GM06990 (cell line): ENCODE data around the gene UNC45B.
"Not testable (repeated sequence)": the region's sequence is repeated elsewhere in the genome, so short reads cannot be mapped to it uniquely, and the experiment has no call there.

Experiments used
- DNase-seq: peaks from one replicate; pipeline ENCODE4 v3.0.0-alpha.2; 2011; ENCODE audit not compliant: insufficient read length; ENCODE audit errors: extremely low read depth
- H3K27me3 ChIP-seq: replicated peaks from 2 replicates; pipeline ENCODE4 v1.6.0; 2011; ENCODE audit warnings: low read length; ENCODE audit not compliant: control insufficient read depth, insufficient read depth
- H3K36me3 ChIP-seq: 2 replicates; pipeline ENCODE4 v1.5.1; 2011; ENCODE audit warnings: low read length; ENCODE audit not compliant: control insufficient read depth, insufficient read depth
- H3K4me3 ChIP-seq: replicated peaks from 2 replicates; pipeline ENCODE4 v1.5.1; 2011; ENCODE audit warnings: low read depth, mild to moderate bottlenecking, control low read depth, low read length
- CTCF ChIP-seq: IDR thresholded peaks from 2 replicates; pipeline ENCODE4 v1.5.1; 2011; ENCODE audit warnings: low read length, control low read depth, mild to moderate bottlenecking, inconsistent platforms; ENCODE audit not compliant: insufficient read depth, poor library complexity, severe bottlenecking

The UNC45B gene

GRCh38 chr17:35188111-35188510 is 40.5 kb downstream of the UNC45B start:
- TF ChIP-seq CTCF = no peak
- Histone ChIP-seq H3K27me3 (no peaks in the 10 kb centered on the region), H3K36me3 (no peaks in the 10 kb centered on the region), H3K4me3 (no peak overlapping the region)
- no peak for DNase-seq

DNA sequence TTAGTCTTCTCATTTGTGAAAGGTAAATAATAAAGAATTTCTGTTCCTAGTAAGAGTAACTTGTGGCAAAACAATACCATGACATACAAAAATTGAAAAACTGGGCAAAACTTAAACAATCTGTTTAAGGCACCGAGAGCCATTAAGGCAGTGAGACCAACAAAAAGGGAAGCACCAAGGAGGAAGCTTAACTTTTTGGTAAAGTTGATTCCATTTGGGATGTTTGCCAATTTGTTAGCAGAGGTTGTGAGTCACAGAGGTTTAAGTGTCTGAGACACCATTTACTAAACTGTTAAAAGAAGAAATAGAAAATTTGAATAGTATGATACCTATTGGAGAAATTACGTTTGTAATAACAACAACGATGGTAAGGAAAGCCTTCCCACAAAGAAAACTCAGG is 41.7 kb downstream of the UNC45B start:
- no peaks in the 10 kb centered on the region for H3K27me3 ChIP-seq
- no peak overlapping the region for H3K4me3 ChIP-seq
- no peak for TF ChIP-seq CTCF
- no peak for DNase-seq
- no peaks in the 10 kb centered on the region for H3K36me3 ChIP-seq

GRCh38 chr17:35191001-35191695 is 43.5 kb downstream of the UNC45B start:
- no peak for TF ChIP-seq CTCF
- no peak for DNase-seq
- Histone ChIP-seq H3K27me3 (no peaks in the 10 kb centered on the region), H3K4me3 (no peak overlapping the region), H3K36me3 (no peaks in the 10 kb centered on the region)

DNA sequence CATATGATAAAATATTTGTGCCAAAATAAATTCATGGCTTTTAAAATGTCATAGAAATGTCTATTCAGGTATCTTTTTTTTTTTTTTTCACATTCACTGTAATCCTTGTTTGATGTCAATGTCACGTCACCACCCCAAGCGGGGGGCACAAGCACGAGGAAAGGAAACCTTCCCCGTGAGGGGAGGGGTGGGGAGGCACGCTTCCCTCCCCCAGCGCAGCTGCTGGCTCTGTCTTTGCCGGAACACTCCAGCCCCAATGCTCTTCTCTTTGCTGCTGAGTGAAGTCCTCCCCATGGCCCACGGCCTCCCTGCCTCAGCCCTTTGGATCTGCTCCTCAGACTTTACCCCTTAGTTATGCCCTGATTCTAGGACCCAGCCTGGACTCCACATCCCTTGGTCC is 45.1 kb downstream of the UNC45B start:
- no peaks in the 10 kb centered on the region for H3K36me3 ChIP-seq
- no peak for DNase-seq
- TF ChIP-seq CTCF = no peak
- H3K4me3 ChIP-seq = no peak overlapping the region
- H3K27me3 ChIP-seq = no peaks in the 10 kb centered on the region

GRCh38 chr17:35194001-35194400 is 46.4 kb downstream of the UNC45B start, which contains the start of gene SLC35G3:
Gene SLC35G3, minus strand, starts transcription at chr17:35194393. Its CDS starts 86 bp downstream, at chr17:35194307.
- not testable (repeated sequence) for H3K4me3 ChIP-seq, DNase-seq, H3K27me3 ChIP-seq

GRCh38 chr17:35195062-35195461 is 47.4 kb downstream of the UNC45B start:
- not testable (repeated sequence) for H3K4me3 ChIP-seq, DNase-seq, H3K27me3 ChIP-seq, H3K36me3 ChIP-seq

More at GRCh38 chr17:35194001-35194400, 46.4 kb downstream of the UNC45B start, which contains the start of gene SLC35G3:
- H3K36me3 ChIP-seq = not testable (repeated sequence)

DNA sequence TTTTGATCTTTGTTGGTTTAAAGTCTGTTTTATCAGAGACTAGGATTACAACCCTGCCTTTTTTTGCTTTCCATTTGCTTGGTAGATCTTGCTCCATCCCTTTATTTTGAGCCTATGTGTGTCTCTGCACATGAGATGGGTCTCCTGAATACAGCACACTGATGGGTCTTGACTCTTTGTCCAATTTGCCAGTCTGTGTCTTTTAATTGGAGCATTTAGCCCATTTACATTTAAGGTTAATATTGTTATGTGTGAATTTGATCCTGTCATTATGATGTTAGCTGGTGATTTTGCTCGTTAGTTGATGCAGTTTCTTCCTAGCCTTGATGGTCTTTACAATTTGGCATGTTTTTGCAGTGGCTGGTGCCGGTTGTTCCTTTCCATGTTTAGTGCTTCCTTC is 55.0 kb downstream of the UNC45B start:
- H3K27me3 ChIP-seq, H3K36me3 ChIP-seq, H3K4me3 ChIP-seq, DNase-seq: not testable (repeated sequence)
